HG03045 (cell line): ENCODE data around the gene TUBGCP6.
A peak's percentile ranks its signal among the peaks of the same experiment; 100 is the strongest.
"Not testable (repeated sequence)": the region's sequence is repeated elsewhere in the genome, so short reads cannot be mapped to it uniquely, and the experiment has no call there.

Experiments
- ATAC-seq: cut with Tn5 transposase; IDR thresholded peaks from one replicate; pipeline ENCODE4 v1.9.1; 2021; ENCODE audit warnings: mild to moderate bottlenecking, moderate library complexity; ENCODE audit not compliant: unreplicated experiment

The TUBGCP6 gene

DNA sequence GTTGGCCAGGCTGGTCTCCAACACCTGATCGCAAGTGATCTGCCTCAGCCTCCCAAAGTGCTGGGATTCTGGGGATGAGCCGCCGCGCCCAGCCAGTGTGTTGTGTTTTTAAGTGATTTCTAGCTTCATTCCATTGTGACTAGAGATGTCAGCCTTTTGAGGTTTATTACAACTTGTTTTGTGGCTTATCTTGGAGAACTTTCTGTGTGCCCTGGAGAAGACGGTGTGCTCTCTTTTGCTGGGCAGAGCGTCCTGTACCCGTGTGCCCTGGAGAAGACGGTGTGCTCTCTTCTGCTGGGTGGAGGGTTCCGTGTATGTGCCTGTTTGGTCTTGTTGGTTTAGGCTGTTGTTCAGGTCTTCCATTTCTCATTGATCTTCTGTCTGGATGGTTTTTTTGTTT, 31.6 kb downstream of the TUBGCP6 start:
- ATAC-seq, result no peak

DNA sequence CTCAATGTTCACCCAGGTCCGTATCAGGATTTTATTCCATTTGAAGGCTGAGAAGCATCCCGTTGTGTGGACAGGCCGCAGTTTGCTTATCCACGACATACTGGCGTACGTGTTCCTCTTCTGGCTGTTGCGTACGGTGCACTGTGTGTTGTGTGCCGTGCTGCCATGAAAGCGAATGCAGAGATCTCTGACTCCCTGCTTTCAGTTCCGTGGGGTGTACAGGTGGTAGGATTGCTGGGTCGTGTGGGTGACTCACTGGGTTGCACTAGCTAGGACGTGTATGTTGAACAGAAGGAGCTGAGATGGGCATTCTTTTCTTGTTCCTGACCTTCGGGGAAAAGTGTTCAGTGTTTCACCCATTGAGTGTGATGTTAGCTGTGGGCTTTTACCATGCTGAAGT, 33.7 kb downstream of the TUBGCP6 start:
- ATAC-seq, result no peak

DNA sequence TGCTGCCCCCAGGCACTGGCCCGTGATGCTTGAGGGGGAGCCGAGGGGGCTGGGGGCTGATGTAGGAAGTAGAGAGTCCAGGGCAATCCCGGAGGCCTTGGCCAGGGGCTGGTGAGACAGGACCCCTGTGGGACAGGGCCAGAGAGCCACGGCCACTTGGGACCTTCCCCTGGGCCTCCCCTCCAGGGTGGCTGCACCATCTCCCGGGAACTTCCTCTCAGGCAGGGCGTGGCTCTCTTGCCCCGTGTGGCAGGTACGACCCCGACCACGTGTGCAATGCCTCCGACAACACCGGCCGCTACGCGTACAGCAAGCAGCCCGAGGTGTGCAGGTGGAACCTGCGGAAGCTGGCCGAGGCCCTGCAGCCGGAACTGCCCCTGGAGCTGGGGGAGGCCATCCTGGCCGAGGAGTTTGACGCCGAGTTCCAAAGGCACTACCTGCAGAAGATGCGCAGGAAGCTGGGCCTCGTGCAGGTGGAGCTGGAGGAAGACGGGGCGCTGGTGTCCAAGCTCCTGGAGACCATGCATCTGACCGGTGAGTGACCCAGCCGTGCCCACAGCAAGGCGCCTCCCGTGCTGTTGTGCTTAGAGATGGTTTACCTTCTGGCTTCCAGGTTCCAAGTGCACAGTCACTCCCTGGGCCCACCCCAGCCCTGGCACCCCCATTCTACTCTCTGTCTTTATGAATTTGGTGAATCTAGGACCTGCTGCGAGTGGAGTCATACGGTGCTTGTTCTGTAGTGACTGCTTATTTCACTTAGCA, 34.3 kb downstream of the TUBGCP6 start:
- no peak for ATAC-seq

DNA sequence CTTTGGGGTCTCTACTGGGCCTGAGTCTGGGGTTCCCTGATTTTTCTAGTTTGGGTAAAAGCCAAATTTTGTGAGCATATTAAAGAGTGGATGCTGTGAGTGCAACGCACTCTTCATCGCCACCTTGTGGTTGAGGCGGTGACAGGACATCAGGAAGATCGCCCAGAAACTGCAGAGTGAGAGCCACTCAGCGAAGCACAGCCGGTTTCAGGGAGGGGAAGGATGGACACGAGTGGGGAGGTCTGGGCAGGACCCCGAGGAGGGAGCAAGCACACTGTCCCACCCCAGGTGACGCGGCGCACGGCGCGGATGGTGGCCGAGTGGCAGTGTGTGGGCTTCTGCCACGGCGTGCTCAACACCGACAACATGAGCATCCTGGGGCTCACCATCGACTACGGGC, 34.9 kb downstream of the TUBGCP6 start:
- no peak for ATAC-seq

DNA sequence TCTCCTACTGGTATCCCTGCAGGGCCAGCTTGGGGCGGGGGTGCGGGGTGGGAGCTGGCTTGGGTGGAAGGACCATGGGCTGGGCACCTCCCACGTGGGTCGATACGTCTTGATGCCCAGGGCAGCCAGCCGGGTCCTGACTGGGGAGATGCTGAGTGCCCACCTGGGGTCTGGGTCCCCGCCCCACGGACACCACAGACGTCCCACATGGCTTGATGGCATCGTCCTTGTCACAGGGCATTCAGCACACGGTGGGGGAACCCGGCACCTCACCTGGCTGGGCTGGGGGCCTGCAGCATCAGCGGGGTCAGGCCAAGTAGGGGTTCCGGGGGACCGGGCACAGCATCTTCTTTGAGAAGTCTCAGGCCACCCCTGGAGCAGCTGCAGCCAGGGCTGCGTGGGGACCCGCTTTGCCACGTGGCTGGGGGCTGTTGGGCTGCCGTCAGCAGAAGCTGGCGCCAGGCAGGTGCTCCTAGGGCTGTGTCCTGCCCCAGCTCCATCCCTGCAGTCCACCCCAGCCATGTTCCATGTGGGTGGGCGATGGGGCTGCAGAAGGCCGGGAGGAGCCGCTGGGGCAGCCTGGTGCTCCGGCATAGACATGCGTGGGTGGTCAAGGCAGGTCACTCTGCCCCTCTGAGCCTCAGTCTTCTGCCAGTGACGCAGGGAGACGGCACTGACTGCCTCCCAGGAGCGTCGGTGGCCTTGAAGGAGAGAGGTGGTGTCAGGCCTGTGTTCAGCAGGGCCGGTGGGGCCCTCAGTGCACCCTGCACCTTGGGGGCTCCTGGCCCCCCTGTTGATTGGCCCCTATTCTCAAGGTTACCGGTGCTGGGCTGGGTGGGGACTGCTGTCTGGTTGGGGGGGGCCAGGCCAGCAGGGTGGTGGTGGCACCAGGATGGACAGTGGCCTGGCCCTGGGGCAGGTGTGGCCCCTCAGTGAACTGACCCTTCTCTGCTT, 35.6 kb downstream of the TUBGCP6 start:
- ATAC-seq, result no peak

DNA sequence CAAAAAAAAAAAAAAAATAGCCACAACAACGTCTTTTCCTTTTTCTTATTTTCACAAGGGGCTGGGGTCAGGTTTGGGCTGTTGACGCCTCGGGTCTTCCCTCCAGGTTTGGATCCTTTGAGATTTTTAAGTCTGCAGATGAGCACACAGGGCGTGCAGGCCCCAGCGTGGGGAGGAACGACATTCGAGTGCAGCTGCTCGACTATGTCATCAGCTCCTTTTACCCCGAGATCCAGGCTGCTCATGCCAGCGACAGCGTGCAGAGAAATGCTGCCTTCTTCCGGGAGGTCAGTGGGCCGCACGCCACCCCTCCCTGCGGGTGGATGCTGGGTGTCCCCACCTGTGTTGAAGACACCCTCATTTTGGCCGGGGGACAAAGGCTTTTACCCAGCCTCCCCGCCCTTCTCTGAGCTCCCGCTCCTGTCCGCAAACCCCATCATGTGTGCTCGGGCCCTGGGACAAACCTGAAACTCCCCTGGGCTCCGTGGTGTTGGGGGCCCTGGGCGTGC, 36.3 kb downstream of the TUBGCP6 start:
- no peak for ATAC-seq

DNA sequence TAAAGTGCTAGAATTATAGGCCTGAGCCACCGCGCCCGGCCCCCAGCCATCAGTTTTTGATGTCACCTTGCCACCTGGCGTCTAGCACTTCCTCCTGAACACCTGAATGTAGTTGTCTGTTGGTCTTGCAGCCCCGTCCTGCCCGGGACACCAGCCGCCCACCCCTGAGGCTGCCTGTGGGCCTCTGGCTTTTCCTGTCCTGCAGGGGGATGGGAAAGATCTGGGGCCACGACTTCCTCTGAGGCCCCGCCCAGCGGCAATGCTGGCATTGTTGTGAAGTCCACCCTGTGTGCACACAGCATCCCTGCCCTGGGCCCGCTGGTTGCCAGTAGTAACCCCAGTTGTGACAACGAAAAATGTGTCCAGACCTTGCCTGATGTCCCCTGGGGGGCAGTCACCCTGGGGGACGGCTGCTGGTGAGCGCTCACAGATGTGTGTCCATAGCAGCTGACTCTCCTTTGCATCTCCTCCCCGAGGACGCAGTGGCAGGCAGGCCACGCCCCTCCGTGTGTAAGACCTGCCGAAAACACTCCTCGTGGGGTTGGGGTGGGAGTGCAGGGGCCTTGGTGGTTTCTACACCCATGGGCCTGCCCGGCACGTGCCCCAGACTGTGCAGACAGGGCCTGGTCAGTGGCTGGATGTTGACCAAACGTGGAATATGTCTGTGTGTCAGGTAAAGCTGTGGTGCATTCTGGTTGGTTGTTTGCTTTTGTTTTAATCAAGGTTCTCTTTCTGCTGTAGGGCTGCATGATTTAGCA, 37.3 kb downstream of the TUBGCP6 start:
- no peak for ATAC-seq

DNA sequence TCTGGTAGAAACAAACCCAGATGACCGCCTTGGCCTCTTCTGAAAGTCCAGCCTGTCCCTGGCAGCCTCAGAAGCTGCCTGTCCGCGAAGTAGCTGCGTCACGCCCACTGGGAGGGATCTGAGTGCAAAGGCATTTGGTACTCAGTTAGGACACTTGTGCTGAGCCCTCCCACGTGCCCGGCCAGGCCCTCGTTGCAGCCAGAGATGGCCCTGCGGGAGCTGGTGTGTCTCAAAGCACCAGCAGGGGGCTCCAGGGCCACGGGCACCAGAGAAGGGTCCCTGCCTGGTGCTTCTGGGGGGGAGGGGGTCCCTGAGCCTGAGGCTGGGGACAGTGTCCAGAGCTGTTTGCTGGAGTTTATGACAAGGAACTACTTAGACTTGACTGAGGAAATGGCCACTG, 38.2 kb downstream of the TUBGCP6 start:
- no peak for ATAC-seq

DNA sequence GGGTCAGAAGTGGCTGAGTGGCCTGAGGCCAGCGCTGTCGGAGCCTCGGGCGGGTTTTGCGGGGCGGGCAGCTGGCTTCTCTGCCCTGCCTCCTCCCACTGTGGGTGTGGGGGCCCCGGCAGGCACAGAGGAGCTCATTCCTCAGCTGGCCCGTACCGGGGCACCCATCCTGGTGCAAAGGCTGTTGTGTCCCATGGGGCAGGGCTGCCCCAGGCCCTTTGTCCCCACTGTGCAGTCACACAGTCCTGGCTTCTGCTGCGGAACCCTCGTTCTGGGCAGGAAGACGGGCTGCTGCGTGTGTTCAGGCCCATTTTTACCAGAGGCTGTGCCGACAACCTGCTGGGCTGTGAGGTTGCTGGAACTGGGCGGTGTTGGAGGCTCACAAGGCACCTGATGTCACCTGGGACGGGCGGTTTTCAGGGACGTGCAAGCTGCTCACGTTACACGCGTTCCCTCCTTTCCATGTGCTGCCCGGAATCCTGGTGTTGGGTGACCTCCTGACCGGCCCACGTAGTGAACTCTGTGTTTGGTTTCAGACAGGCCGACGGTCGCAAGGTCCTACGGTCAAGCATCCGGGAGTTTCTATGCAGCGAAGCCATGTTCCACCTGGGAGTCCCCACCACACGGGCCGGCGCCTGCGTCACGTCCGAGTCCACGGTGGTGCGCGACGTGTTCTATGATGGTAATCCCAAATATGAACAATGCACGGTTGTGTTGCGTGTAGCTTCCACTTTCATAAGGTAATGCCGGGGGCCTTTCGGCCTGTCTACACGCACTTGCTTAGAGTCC, 38.8 kb downstream of the TUBGCP6 start:
- no peak for ATAC-seq

DNA sequence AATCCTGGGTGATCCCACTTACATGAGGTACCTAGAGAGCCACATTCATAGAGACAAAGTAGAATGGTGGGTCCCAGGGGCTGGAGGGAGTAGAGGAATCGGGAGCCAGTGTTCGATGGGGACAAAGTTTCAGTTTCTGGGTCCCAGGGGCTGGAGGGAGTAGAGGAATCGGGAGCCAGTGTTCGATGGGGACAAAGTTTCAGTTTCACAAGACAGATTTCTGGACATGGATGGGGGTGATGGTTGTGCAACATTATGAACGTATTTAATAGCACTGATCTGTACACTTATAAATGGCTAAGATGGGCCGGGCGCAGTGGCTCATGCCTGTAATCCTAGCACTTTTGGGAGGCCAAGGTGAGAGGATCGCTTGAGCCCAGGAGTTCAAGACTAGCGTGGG, 39.8 kb downstream of the TUBGCP6 start:
- ATAC-seq, result not testable (repeated sequence)

DNA sequence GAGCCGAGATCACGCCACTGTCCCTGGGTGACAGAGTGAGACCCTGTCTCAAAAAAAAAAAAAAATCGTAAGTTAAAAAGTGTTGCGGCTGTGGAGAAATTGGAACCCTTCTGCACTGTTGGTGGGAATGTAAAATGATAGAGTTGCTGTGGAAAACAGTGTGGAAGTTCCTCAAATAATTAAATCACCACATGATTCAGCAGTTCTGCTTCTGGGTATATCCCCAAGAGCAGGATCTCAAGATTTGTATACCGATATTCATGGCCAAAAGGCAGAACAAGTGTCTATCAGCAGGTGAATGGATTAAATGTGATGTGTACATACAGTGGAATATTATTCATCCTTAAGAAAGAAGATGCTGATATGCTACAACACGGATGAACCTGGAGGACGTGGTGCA, 40.3 kb downstream of the TUBGCP6 start:
- no peak for ATAC-seq

DNA sequence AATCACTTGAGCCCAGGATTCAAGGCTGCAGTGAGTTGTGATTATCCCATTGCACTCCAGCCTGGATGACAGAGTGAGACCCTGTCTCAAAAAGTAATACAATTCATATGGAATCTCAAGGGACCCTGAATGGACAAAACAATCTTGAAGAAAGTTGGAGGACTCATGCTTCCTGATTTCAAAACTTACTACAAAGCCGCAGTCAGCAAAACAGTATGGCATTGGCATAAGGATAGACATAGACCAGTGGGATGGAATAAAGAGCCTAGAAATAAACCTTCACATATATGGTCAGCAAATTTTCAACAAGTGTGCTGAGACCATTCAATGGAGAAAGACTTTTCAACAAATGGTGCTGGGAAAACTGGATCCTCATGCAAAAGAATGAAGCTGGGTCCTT, 41.5 kb downstream of the TUBGCP6 start:
- no peak for ATAC-seq

DNA sequence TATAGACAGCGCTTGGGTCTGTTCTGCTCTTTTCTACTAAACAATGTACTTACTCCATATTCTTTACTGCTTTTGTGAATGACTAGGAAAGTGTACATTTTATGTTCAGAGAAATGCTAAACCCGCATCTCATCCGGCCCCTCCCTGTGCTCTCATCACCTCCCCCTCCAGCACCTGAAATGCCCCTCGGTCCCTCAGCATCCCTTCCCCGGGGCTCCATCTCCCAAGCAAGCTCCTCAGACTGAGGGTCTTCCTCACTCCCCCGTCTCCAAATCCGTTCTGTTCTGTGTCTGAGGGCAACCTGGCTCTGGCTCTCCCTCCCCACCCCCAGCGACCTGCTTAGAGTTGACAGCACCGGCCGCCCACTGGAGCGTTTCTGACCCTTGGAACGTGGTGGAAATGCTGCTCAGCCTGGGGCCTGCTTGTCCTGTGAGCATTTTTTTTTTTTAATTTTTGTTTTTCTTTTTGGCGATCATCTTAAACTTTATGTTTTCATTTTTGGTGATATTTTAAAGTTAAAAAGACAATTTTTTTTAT, 42.6 kb downstream of the TUBGCP6 start:
- no peak for ATAC-seq

DNA sequence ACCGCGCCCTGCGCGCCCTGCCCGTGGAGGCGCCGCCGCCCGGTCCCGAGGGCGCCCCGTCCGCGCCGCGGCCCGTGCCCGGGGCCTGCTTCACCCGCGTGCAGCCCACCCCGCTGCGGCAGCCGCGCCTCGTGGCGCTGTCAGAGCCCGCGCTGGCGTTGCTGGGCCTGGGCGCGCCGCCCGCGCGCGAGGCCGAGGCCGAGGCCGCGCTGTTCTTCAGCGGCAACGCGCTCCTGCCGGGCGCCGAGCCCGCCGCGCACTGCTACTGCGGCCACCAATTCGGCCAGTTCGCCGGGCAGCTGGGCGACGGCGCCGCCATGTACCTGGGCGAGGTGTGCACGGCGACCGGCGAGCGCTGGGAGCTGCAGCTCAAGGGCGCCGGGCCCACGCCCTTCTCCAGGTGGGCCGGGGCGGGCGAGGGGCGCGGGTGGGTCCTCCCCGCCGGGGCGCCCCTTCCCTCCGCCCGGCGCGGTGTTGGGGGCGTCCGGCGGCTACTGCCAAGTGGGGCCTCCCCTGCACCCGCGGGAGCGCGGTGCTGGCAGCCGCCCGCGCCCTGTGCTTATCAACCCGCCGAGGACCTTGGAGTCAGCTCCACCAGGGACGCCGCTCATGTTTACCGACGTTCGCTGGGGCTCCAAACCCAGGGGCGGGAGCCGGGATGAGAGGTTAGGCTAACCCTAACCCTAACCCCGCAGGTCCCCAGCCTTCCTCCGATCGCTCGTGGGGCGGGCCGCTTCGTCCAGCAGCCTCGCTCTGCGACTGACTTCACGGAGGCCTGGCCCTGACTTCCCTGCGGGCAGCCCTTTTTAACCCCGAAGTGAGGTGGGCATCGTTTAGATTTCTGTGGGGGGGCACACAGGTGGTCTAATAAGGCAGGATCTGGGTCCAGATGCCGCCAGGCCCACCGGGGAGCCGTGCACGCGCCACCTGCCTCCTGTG, 43.4 kb downstream of the TUBGCP6 start:
- peak; percentile 12 for ATAC-seq

DNA sequence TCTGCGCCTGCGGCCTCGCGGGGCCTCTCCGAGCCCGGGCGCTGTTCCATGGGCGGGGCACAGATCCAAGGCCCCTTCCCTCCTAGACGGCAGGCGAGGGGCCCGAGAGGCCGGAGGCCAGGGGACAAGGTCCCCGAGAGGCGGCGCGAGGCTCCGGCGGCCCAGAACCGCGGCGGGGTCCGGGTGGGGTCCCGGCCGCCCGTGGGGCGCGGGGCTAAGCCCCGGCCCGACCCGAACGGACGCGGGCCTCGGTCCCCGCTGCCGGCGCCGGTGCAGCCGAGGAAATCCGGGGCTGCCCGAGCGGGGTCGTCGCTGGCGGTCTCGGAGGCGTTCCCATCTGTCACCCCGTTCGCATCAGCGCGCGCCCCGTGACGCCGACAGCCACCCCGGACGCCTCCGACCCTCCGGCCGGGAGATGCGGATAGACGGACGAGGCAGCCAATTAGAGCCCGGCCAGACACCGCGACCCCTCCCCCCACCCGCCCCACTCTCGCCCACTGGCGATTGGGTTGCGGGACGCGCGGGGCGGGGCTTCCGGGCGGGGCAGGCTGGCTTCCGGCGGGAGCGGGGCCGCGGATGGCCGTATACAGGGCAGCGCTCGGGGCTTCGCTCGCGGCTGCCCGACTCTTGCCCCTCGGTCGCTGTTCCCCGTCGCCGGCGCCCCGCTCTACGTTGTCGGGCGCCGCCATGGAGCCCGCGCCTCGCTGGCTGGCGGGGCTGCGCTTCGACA, 44.2 kb downstream of the TUBGCP6 start, which contains the start of gene SELENOO:
TSS of gene SELENOO (plus strand) at position 551 of the 730 bp plus-strand sequence. CDS start at position 577, 26 bp downstream.
- peak; percentile 70 for ATAC-seq

DNA sequence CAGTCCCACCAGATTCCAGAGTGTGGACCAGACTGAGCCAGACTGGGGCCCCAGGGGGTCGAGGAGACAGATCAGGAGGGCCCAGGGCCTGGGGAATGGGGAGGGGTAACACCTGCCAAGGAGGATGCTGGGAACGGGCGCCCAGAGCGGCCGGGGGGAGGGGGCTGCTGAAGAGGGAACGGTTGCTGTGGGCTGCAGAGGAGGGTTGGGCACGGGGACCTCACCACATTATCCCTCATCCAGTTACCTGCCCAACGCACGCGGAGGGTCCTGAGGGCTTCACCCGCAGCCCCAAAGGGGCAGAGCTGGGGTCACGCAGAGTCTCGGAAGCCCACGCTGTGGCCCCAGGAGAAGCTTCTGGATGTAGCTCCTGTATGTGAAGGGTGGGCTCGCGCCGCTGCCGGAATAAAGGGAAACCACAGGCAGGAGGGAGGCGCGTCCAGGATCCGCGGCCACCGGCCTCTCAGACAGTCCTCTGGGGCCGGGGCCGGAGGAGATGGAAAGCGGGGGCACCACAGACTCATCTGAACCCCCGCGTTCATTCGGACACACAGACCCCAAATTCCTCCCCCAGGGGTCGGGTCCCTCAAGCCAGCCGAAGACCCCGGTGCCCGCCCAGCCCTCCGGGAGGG, 44.9 kb downstream of the TUBGCP6 start:
- no peak for ATAC-seq

DNA sequence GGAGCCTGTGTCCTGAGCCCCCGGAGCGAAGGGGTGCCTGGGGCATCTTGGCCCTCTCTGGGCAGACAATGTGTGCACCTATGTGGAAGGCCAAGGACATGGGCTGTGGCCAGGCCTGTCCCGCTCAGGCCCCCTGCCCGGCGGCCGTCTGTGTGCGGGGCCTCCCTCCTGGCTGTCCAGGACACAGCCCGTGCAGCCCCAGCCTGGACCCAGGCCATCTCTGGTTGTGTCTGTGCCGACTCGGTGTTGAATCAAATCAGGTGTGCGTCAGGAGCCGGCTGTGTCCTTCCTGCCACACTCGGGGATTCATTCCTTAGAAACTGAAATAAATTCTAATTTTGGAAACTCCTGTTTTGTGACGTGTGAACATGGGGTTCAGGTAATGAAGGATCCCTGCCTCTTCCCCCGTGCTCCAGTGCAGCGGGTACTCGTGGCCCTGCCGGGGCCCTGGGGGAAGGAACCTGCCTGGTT, 45.5 kb downstream of the TUBGCP6 start:
- ATAC-seq, result no peak

DNA sequence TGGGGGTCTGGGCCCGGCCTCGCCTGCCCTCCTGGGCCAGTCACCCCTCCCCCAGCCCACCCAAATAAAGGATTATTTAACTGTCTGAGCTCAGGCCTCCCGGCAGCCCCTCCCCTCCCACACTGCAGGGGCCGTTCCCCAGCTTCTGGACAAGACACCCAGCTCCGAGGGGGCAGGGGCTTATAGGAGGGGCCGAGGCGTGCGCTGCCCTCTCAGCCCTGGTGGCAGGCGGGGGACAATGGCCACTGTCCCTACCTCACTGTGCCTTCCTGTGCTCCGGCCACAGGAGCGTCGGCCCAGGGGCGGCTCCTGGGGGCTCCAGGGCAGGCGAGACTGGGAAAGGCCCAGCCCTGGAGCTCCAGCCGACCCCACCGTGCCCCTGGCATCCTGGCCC, 46.2 kb downstream of the TUBGCP6 start:
- ATAC-seq, result no peak
